GM19452 (cell line): ENCODE measurements around the gene HSPG2.

Source experiments
- ATAC-seq: cut with Tn5 transposase; IDR thresholded peaks from one replicate; pipeline ENCODE4 v1.9.1; 2021; ENCODE audit not compliant: unreplicated experiment

HSPG2 gene

GRCh38 chr1:21849909-21850576, 87.1 kb downstream of the HSPG2 start:
- no peak for ATAC-seq

- no peak for ATAC-seq
Observed at GRCh38 chr1:21848524-21849174, 88.5 kb downstream of the HSPG2 start.

- no peak for ATAC-seq
Observed at GRCh38 chr1:21847223-21848205, 89.6 kb downstream of the HSPG2 start.

- no peak for ATAC-seq
Observed at GRCh38 chr1:21845646-21846641, 91.2 kb downstream of the HSPG2 start.

GRCh38 chr1:21843996-21844395, 93.1 kb downstream of the HSPG2 start:
- ATAC-seq, result no peak

GRCh38 chr1:21843208-21843607, 93.9 kb downstream of the HSPG2 start:
- ATAC-seq, result no peak

- no peak for ATAC-seq
Observed at GRCh38 chr1:21842606-21843162, 94.4 kb downstream of the HSPG2 start.

GRCh38 chr1:21841852-21842466, 95.2 kb downstream of the HSPG2 start:
- ATAC-seq, result no peak

GRCh38 chr1:21840981-21841380, 96.1 kb downstream of the HSPG2 start:
- no peak for ATAC-seq

- no peak for ATAC-seq
Observed at GRCh38 chr1:21839337-21840037, 97.6 kb downstream of the HSPG2 start.

GRCh38 chr1:21838359-21839157, 98.6 kb downstream of the HSPG2 start:
- ATAC-seq, result no peak

- ATAC-seq, result no peak
Observed at GRCh38 chr1:21837476-21837875, 99.6 kb downstream of the HSPG2 start.

GRCh38 chr1:21836729-21837128, 100.4 kb downstream of the HSPG2 start:
- ATAC-seq, result no peak

GRCh38 chr1:21836010-21836409, 101.1 kb downstream of the HSPG2 start:
- ATAC-seq, result no peak

- ATAC-seq, result no peak
Observed at GRCh38 chr1:21834666-21835065, 102.4 kb downstream of the HSPG2 start.

GRCh38 chr1:21834094-21834493, 103.0 kb downstream of the HSPG2 start:
- ATAC-seq, result no peak

- no peak for ATAC-seq
Observed at GRCh38 chr1:21833392-21833976, 103.6 kb downstream of the HSPG2 start.

GRCh38 chr1:21831454-21831970, 105.6 kb downstream of the HSPG2 start:
- ATAC-seq, result no peak
